Stomach (tissue), 4 donors: ENCODE results near the gene SP9.

Source experiments
- CTCF ChIP-seq, 7 experiments: fragments of 450-650 bp in 4 of 7; fragments of 200-600 bp in 3 of 7; sonication (generic) in 3 of 7; IDR thresholded peaks; one replicate each; pipeline ENCODE4 v1.5.1; 2016 to 2019; ENCODE audit warnings: antibody characterized with exemption in 7 of 7, control low read depth in 2 of 7, mild to moderate bottlenecking in 1 of 7
- POLR2A ChIP-seq, 4 donors: fragments of 450-650 bp; IDR thresholded peaks; one replicate each; pipeline ENCODE4 v1.6.1; 2016; ENCODE audit warnings: antibody characterized with exemption in 4 of 4, control low read depth in 2 of 4, mild to moderate bottlenecking in 1 of 4, moderate library complexity in 1 of 4

- TF ChIP-seq CTCF (IDR thresholded peaks at IDR 0.05), result peak in 5 of 7 experiments; percentile 82 to 96 (median 95)
- no peak for TF ChIP-seq POLR2A (IDR thresholded peaks at IDR 0.05)
Observed at GRCh38 chr2:174341293-174341994, 6.7 kb downstream of the SP9 start.
